ENCODE measurements around the gene ANKRD62. TPM values are rescaled to one million over a fixed set of nuclear protein-coding genes. Genes with fewer than 3 reads are reported as not detected.
A peak's percentile ranks its signal among the peaks of the same experiment; 100 is the strongest.
"Not testable (repeated sequence)": the region's sequence is repeated elsewhere in the genome, so short reads cannot be mapped to it uniquely, and the experiment has no call there.

ANKRD62 gene
- total RNA-seq, 2 donors from 2014 or later: 0.37 to 0.73 TPM

DNA sequence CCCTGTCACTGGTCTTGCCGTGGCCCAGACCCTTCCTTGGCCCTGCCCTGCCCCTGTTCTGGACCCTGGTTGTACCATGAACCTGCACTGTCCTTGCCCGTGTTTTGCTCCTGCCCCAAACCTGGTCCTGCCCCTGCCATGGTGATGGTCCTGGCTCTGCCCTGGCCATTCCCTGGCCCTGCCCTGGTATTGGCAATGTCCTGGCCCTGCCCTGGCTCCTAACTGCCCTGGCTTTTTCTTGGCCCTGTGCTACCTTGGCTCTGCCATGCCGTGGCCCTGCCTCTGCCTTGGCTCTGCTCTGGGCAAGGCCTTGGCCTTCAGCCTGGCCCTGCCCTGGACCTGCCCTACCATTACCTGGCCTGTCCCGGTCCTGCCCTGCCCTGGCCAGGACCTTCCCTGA, 5.5 kb upstream of the ANKRD62 start:
- ATAC-seq (no peak), DNase-seq (no peak)
- intact Hi-C loops (cut with DNase I, micrococcal nuclease): no loop called here

DNA sequence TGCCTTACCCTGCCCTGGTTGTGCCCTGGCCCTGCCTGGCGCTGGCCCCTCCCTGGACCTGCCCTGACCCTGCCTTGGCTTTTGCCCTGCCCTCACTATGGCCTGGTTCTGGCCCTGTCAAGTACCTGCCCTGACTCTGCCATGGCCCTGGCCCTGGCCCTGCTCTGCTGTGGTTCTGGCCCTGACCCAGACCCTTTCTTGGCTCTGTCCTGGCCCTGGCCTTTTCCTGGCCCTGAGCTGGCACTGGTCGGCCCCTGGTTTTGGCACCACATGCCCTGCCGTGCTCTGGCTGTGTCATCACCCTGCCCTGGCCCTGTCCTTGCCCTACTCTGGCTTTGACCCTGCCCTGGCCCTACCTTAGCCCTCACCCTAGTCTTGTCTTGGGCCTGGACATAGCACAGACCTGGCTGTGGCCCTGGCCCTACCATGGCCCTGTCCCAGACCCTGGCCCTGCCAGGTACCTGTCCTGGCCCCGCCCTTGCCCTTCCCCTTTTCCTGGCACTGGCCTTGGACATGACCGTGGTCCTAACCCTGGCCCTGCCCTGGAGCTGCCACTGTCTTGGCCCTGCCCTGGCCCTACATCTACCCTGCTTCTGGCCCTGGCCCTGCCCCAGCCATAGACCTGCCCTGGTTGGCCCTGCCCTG, 4.8 kb upstream of the ANKRD62 start:
- no peak for ATAC-seq
- intact Hi-C loops (cut with DNase I, micrococcal nuclease): no loop called here
- no peak for DNase-seq

DNA sequence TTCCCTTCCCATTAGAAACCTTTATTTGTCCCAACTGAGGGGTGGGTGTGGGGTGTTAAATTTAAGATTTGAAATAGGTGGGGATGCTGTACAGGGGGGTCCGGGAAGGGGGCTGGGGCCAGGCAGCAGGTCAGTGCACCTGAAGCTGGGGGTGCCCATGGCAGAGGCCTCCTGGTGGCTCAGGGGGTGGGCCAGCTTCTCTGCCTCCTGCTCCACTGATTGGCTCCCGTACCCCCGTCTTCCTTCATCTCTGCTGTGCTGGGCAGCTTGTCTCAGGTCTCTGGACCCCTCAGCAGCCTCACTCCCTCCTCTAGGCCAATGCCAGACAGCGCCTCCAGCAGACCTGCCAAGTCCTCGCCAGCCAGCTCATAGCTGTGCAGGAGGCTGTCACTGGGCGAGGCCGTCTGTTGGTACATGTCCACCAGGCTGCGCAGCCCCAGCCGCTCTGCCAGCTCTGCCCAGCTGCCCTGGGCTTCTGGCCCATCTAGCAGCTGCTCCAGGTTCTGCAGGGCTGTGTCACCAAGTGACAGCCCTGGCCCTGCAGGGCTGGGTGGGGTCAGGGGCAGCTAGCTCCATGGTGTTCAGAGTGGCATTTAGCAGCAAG, 2.0 kb upstream of the ANKRD62 start:
- intact Hi-C loops (cut with DNase I, micrococcal nuclease): no loop called here
- ATAC-seq (no peak), DNase-seq (no peak)

DNA sequence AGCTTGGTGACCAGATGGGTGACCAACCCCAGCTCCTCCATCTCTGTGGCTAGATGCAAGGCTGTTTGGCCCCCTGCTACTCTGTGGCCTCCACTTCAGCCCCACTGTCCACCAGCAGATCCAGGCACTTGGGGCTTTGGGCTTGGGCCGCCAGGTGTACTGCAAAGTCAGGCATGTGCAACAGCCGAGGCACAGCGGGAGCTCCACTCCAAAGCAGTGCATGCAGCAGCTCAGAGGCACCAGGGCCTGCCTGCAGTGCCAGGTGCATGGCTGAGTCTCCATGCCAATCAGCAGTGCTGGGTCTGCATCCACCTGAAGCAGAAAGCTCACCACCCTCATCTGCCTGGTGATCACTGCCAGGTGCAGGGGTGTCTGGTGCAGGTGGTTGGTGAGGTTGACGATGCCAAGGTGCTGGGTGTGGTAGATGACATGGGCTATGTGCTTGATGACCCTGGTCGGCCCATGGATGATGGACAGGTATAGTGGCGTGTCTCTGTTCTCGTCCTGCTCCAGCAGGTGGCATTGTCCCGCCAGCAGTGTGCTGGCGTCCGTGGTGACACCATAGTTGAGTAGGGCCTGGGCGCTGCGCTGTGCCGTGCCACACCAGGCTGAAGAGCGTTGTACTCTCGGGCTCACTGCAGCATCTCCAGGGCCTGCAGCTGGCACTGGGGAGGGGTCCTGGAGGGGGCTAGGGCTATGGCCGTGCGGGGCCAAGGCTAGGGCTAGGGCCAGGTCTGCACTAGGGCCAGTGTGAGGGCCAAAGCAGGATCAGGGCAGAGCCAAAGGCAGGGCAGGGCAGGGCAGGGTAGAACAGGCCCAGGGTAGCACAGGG, 1.0 kb upstream of the ANKRD62 start:
- DNase-seq (peak; percentile 49 to 72), ATAC-seq (peak; percentile 96)
- intact Hi-C loops (cut with DNase I, micrococcal nuclease): no loop called here

DNA sequence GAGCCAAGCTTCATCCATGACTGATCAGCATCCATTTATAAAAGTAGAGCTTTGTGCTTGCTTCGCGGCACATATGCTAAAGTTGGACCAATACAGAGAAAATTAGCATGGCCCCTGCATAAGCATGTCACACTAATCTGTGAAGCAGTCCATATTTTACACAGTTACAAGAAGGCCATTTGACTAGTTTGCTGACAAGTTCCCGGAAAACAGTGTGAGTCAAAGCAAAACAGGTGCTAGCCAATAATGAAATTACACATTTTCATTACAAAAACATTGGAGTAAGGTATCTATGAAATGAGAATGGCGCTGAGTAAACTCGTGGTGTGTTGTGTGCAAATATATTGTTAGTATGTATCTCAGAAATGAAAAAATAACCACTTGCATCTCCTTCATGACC, 4.7 kb downstream of the ANKRD62 start:
- intact Hi-C loops (cut with DNase I, micrococcal nuclease): no loop called here
- no peak for ATAC-seq
- DNase-seq: no peak

DNA sequence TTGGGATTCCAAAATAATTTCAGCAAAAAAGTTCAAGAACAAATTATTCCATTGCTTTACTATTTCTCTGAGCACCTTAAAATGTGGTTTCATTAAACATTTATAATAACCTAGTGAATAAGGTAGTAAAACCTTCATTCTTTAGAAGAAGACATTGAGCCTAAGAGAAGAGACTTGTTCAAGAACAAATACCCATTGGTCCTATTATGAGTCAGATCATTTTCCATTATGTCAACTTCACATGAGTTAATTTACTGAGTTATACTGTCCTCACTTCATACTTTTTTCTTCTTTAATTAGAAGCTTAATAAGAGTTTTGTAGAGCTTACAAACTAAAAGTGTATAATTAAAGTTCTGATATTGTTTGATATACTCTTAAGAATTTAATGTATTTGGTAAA, 5.5 kb downstream of the ANKRD62 start:
- no peak for DNase-seq
- intact Hi-C loops (cut with DNase I, micrococcal nuclease): no loop called here
- ATAC-seq: no peak

DNA sequence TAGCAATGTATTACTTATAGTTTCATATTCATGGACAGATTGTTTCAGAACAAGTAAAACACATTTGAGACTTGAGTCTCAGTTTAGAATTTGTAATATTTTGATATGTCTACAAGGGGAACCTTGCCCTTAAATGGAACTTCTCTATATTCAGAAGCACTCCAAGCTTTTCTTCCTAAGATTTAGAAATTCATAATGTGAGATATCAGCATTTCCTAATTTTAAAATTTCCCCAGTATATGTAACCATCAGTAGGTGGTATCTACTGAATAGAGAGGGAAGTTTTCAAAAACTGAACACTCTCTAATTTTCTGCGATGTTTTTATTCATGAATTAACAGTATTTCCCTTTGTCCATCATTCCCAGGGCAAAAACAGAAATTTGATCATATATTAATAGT, 7.6 kb downstream of the ANKRD62 start:
- no peak for ATAC-seq
- intact Hi-C loops (cut with DNase I, micrococcal nuclease): no loop called here
- no peak for DNase-seq

DNA sequence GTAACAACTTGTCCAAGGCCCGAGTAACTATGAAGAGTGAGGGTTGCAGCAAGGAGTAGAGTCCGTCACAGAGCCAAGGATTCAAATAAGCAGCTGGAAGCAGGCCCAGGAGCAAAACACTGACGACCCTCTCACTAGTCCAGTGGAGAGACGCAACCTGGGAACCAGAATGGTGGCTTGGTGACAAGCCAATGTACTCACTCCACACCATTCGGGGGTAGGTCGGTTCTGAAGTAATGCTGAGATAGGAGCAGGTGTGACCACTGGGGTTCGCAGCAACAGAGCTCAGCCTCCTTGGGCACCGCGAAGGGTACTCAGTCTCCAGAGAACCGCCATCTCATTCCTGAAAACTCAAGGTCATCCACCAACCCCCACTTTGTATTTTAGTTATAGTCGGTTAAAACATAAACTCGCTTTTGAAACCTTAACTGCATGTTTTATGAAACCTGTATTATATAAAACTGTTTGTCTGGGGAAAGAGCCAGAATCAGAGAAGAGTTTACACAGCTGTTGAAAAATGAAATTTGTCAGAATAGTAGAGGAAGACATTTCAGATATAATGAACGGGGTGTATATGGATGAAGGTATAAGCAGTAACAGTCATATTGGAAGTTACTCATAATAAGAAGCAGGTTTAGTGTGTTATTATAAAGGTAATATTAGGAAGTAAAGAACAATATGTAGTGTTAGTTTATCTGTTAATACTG, 8.6 kb downstream of the ANKRD62 start:
- DNase-seq (no peak), ATAC-seq (no peak)
- intact Hi-C loops (cut with DNase I, micrococcal nuclease): no loop called here

DNA sequence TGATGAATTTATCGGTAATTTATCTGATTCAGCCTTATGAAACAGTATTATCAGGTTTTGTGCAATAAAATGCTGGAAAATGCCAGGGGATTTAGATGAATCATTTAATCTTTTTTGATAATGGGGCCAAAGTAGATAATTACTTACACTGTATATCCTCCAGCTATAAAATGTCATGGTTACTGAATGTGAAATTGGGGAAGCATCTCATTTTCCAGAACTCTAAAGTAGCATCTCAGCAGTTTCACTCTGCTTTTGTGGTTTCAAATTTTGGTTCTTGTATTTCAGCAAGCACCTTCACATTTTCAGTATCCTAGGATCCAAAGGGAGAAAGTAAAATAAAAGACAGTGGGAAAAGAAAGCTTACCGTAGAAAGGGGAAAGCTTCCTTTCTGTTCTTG, 12.8 kb downstream of the ANKRD62 start:
- intact Hi-C loops (cut with DNase I, micrococcal nuclease): no loop called here
- ATAC-seq (no peak), DNase-seq (no peak)

DNA sequence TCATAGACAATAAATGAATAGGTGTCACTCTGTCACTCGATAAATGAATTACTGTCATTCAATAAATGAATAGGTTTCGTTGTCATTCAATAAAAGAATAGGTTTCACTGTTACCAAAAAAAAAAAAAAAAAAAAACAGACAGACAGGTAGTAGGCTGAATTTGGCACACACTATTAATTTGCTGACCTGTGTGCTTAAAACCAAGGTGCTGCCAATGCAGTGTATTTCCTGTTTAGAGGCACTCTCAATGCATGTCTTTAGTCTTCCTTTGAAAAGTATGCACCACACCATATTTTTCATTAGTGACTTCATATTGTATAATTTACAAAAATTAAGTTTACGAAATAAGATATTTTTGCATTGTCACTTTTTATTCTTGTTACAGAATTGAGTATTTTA, 16.2 kb downstream of the ANKRD62 start:
- no peak for ATAC-seq
- no peak for DNase-seq
- intact Hi-C loops (cut with DNase I, micrococcal nuclease): no loop called here

DNA sequence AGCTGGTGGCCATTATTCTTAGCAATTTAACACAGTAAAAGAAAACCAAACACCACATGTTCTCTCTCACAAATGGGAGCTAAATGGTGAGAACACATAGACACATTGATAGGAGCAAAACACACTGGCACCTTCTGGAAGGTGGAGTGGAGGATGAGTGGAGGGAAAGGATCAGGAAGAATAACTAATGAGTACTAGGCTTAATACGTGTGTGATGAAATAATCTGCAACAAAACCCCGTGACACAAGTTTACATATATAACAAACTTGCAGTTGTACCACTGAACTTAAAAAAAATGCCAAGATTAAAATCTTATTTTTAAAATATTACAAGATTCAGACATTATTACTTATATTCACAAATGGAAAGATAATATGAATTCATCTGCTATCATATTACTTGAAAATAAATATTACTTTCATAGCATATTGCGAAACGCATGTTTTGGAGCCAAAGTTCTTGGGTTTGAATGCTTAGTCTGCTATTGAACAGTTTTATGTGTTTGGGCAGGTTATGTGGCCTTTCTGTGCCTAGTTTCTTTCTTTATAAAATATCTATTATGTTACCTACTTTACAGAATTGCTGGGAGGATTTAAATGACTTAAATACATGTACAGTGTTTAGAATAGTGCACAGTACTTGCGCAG, 20.5 kb downstream of the ANKRD62 start:
- DNase-seq (no peak), ATAC-seq (no peak)
- intact Hi-C loops (cut with DNase I, micrococcal nuclease): no loop called here

DNA sequence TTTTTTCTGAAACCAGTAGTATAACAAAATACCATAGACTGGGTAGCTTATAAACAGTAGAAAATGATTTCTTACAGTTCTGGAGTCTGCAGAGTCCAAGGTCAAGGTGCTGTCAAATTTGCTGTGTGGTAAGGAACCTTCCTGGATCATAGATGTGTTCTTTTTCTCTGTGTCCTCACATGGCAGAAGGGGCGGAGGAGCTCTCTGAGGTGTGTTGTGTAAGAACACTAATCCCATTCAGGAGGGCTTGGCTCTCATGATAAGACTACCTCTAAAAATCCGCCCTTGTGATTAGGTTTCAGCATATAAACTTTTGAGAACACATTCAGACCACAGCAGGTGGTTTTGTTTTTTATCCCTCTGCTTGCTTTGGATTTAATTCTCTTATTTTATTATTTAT, 25.7 kb downstream of the ANKRD62 start:
- peak; percentile 39 for ATAC-seq
- intact Hi-C loops (cut with DNase I, micrococcal nuclease): no loop called here
- DNase-seq: no peak

DNA sequence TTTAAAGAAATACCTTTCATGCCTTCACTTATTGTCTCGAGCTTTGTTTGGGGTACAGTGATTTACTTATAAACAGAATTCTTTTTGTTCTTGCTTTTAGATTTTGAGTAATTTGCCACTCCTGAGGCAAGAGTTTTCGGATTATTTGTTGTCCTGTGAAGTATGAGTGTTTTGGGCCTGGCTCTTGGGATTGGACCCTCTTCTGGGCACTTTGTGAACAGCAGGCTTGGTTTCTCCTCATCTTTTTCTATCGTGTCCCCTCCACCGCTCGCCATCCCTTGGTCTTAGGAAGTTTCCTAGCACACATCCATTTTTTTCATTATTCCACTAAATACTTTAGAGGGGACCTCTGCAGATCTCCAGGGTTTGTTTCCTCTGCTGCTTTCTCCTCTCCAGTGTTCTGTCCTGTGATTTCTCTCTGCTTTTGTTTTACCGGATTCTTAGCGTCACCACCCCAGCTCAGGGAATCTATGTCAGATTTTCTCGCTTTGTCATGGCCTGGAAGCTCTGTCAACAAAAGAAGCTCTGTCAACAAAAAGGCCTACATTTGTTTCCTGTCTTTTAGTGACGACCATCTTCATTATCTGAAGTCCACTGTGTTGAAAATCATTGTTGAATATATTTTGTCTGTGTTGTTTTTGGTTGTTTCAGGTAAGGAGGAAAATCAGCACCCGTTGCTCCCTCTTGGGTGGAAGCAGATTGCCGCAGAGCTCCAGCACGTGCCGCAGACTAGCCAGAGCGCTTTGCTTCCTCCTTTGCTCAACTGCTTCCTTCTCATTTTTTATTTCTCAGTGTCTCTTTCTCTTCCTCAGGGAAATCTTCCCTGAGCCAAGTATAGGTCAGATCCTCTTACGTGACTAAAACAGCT, 27.8 kb downstream of the ANKRD62 start:
- DNase-seq: no peak
- intact Hi-C loops (cut with DNase I, micrococcal nuclease): no loop called here
- no peak for ATAC-seq

DNA sequence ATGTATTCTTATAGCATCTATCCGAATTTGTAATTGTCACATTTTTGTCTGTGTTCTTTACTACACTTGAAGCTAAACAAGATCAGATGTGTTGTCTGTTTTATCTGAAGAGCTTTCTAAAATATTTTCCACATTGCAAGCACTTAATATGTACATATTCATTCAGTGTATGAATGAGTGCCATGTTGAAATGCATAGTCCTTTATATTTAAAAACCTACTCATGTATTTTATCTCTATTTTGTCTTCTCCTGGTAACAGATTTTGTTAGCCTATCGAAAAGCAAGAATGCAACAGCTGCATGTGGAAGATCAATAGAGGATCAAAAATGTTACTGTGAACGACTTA, 28.4 kb downstream of the ANKRD62 start:
- DNase-seq; intact Hi-C loops (cut with DNase I, micrococcal nuclease); ATAC-seq: not testable (repeated sequence)

DNA sequence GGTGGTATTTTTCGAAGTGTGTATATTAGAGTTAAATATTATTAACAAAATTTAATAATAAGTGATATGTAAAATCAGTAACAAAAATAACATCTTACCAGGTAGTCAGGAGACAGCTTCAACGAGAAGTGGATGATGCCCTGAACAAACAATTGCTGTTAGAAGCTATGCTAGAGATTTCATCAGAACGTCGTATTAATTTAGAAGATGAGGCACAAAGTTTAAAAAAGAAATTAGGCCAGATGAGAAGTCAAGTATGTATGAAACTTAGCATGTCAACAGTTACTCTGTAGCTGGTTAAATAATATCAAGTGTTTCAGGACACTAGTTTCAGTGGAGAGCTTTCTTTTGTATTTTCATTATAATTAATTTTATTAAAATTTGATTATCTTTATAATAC, 34.0 kb downstream of the ANKRD62 start:
- ATAC-seq; intact Hi-C loops (cut with DNase I, micrococcal nuclease); DNase-seq: not testable (repeated sequence)

DNA sequence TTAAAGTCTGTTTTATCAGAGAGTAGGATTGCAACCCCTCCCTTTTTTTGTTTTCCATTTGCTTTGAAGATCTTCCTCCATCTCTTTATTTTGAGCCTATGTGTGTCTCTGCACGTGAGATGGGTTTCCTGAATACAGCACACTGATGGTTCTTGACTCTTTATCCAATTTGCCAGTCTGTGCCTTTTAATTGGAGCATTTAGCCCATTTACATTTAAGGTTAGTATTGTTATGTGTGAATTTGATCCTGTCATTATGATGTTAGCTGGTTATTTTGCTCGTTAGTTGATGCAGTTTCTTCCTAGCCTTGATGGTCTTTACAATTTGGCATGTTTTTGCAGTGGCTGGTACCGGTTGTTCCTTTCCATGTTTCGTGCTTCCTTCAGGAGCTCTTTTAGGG, 45.2 kb downstream of the ANKRD62 start:
- ATAC-seq; intact Hi-C loops (cut with DNase I, micrococcal nuclease); DNase-seq: not testable (repeated sequence)

DNA sequence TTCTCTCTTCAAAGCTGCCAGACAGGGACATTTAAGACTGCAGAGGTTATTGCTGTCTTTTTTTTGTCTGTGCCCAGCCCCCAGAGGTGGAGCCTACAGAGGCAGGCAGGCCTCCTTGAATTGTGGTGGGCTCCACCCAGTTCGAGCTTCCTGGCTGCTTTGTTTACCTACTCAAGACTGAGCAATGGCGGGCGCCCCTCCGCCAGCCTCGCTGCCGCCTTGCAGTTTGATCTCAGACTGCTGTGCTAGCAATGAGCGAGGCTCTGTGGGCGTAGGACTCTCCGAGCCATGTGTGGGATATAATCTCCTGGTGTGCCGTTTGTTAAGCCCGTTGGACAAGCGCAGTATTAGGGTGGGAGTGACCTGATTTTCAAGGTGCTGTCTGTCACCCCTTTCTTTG, 47.2 kb downstream of the ANKRD62 start:
- intact Hi-C loops (cut with DNase I, micrococcal nuclease); ATAC-seq; DNase-seq: not testable (repeated sequence)

DNA sequence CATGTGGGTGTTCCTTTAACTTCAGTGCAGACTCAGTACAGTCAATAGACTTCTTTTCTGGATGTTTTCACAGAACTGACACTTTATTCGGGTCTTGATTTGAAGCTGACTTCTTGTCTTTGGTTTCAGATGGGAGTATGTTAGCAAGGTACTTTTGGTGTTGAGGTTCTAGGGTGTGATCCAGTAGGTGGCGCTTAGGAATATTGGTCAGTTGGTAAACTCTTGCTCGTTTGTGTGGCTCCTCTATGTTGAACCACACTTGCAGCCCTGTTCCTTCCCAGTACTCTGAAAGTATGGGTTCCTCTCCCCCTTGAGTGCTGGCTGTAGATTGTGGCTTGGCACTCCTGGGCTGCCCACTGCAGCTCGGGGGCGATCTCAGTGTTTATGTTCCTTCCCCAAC, 48.1 kb downstream of the ANKRD62 start:
- ATAC-seq; DNase-seq; intact Hi-C loops (cut with DNase I, micrococcal nuclease): not testable (repeated sequence)

Measured in left colon (tissue), 2 donors.